Superior temporal gyrus (tissue), 1 donor: ENCODE results near the gene ARHGEF7.

Experiments
- DNase-seq: peaks from one replicate; pipeline ENCODE4 v3.0.0-alpha.2; 2016; ENCODE audit errors: extremely low spot score

Gene ARHGEF7

DNA sequence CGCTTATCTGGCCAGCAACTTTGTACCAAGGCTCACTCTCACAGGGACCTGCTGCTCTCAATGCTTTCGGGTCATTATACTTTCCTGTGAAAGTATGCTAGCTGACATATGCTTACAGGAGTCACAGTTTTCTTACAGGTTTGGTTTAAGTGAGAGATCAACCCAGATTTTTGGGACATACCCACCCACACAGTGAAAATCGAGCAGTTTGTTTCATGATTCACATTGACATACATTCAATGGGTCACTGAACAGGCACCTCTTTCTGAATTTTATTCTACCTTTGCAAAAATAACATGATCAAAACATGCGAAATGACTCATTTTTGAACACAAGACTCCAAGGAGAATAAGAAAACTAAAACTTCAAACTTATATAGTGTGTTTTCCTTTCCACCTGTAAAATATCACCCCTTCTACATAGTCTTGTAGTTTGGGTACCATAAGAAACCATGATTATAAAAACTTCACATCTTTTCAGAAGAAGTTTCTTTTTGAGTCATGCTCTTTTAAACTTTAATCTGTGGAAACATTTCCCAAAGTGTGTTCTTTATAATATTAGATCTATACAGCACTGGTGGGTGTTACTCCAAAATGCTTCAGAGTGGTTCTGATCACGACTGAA, 161.0 kb downstream of the ARHGEF7 start:
- DNase-seq = peak; percentile 14

DNA sequence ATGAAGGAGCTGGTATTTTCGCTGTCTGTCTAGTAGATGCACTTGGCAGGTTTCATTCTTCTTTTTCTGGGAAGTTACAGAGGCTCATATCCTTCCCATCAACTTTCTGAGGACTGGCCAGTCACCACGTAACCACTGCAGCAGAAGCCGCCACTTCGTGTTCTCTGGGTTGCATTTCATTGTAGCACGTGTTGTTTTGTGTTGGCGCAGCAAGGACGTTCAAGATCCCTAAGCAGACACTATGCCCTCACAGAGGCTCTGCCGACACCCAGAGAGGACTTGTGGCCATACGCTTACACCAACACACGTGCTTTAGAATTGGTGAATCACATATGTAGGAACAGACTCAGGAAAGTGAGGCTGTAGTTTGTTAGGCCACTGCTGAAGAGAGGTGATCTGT, 163.1 kb downstream of the ARHGEF7 start:
- no peak for DNase-seq

DNA sequence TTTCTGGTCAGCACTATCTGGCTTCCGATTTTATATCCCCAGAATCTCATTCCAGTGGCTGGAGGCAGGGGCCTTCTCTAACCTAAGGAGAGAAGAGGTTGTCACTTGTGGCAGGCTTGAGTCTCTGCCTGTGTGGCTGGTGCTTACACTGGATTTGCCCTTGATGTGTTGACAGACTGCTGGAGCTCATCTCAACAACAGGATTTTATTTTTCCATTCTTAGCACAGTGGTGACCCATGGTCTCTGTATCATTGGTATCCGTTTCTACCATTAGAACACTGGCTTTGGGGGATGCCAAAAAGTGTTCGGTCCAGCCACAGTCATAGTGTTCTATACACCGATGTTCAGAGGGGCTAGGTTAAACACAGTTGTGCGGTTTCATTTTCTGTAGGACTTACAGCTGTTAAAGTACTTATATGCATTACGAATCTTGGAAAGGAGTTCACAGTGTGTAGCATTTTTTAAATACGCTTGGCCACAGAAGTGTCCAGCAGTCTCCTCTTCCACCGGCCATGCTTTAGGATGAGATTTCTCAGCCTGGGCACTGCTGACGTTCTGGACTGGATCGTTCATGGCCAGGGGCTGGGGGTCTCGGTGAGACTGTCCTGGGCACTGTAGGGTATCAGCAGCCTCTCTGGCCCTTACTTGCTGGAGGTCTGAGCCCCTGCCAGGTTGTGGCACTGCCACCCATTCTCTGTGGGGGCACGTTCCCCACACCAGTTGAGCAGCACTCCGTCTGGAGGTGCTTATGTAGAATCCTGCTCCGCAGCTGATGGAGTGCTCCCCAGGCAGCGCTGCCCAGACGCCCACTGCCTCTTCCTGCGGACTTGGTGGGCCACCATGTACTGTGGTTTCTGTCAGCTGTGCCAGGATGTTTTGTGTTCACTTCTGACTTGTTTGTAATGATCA, 163.9 kb downstream of the ARHGEF7 start:
- DNase-seq = no peak

DNA sequence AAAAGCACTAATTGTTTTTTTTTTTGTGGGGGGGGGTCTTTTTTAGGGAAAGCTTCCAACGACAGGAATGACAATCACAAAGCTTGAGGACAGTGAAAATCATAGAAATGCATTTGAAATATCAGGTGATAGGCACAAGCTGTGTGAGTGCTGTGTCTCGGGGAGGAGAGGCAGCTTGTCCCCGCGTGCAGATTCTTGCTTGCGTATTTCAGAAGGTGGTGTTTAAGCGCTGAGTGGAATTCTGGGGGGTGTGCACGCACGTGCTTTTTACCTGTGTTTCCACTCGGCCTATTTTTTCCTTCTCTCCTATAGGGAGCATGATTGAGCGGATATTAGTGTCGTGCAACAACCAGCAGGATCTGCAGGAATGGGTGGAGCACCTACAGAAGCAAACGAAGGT, 165.1 kb downstream of the ARHGEF7 start:
- no peak for DNase-seq

DNA sequence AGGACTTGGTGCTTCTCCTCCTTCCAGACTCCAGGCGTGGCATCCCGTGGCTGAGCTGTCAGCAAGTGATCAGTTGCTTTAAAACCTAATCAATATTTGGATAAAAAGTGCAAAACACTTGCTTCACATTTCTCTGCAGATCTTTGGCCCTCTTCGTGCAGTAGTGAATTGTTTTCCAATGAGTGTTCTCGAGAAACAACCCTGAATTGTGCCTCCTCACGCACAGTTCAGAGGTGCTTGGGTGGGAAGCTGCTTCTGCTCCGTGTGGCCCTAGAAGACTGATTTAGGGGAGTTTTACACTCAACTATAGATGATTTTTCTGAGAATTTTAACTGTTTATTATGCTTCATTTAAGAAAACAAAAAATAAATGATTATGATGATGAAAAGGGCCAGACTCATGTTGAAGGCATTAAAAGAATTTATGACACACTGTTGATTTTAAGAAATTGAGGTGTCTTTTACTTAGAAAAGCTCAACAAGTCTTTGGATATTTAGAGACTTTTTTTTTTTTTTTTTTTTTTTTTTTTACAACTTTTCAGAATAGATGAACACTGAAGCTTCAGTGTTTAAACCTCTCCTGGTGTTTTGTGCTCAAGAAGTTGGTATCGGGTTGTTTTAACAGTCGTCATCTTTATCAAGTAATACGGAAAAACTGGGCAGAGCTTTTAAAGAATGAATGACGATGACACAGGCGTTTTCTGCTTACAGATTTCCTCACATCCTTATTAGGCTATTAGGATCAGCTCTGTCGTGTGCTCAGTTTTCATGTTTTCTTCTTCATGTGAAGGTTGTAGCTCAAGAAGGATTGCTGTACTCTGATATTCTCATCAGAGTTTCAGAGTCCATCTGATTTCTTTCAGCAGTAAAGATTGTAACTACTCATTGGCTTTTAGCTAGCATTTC, 165.8 kb downstream of the ARHGEF7 start:
- DNase-seq = peak; percentile 27

DNA sequence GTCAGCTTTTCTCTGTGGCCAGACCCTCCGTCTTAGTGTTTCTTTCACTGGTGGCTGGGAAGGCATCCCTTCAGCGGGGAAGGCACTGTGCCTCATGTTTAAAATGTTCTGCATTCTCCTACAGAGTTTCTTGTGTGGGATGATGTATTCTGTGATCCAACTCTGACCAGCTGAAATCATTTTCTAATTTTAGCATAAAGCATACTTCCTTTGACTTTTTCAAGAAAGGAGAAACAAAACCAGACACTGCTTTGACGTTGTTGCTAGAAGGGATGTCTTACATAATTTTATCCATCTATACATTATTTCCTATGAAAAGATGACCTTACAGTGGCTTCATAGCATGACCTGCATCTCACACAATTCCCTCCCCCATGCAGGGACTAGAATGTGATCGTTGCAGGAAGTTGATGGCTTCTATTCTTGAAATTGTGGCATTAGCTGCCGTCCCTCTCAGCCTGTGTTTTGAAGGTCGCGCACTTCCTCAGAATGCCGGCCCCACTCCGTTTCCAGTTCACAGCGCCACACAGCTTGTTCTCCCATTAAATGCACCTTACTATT, 166.7 kb downstream of the ARHGEF7 start:
- peak; percentile 74 for DNase-seq

DNA sequence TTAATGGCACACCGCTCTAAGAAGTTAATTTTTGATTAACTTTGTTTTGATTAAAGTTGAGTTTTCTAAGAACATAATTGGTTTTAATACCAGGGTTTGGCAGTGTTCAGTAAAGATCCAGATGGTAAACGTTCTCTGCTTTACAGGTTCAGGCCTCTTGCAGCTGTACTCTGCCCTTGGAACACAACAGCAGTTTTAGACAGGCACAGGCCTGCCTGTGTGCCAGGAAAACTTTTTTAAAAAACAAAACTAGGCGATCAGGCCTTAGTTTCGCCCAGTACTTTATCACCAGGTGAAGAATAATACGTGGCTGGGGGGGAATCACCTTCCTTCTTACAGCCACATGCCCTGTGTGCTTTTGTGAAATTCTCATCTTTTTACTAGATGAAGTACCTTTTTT, 167.3 kb downstream of the ARHGEF7 start:
- DNase-seq = no peak

DNA sequence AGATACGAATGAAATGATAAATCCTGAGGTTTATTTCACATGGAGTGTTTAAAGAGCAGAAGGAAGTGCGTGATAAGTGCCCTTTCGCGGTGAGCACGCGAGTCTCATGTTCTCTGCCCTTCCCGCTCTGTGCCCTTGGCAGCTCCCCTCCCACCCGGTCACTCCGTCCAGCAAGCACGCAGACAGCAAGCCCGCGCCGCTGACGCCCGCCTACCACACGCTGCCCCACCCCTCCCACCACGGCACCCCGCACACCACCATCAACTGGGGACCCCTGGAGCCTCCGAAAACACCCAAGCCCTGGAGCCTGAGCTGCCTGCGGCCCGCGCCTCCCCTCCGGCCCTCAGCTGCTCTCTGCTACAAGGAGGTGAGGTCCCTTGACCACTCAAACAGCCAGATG, 167.9 kb downstream of the ARHGEF7 start:
- DNase-seq = no peak

DNA sequence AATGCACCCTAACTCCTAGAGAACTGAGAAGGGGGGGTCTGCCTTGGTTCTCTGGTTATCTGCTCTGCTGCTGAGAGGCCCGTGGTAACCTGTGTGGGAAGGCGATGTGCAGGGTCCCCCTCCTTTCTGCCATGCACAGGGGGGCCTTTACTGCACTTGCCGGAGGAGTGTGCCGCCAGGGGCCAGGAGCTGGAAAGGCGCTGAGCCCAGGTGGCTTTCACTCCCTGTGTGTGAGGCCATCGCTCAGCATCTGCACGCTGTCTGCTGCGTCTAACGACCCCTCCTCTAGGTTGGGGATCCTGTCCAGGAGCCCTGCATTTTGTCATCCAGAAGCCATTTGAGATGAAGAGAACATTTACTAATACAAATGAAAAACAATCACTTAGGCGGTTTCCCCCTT, 168.3 kb downstream of the ARHGEF7 start:
- DNase-seq = no peak

DNA sequence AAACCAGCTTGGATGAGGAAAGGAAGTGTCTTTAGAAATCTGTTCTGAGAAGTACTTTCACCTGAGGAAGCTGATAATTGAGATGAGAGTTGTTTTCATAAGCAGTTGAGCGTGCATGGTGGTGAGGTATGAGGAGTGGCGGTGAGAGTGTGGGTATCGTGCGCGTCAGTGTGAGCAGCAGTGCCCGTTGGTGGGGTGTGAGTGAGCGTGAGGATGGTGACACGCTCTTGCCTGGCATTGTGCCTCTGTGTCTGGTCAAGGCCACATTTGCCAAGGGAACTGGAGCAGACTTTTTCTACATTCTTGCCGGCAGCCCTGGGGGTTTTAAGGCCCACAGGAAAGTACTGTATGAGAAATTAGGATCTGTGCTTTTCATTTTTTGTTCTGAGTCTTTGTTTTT, 168.9 kb downstream of the ARHGEF7 start:
- no peak for DNase-seq

DNA sequence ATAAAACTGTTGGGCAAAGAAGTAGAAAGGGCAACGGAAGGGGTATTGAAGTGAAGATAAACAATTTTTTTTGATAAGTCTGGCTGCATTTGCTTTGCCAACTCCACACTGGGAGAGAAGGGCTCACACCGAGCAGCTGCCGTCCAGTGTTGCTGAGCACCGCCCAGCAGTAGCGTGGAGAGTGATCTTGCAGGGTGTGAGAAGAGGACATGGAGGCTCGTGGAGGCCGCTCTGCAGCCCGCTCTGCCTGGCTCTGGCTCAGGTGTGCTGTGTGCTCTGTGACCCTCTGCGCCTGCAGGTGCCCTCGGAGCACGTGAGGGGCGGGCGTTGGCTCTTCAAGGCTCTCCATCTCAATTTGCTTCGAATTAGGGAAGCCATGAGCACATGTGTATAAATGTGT, 169.5 kb downstream of the ARHGEF7 start:
- DNase-seq = no peak

DNA sequence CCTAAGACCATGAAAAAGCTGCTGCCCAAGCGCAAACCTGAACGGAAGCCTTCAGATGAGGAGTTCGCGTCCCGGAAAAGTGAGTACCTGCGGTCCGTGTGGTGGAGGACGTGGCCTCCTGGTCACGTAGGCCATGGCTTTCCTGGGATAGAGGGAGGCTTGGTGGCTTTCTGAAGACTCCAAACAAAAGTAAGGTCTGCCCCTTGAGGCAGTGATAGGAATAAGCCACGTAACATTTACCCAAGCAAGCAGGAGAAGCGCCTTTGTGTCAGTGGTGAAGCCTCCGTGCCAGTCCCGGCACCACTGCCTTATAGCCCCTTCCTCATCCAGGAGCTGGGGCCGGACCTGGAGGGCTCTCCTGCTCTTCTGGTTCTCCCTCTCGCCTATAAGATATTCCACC, 171.1 kb downstream of the ARHGEF7 start:
- DNase-seq = no peak

DNA sequence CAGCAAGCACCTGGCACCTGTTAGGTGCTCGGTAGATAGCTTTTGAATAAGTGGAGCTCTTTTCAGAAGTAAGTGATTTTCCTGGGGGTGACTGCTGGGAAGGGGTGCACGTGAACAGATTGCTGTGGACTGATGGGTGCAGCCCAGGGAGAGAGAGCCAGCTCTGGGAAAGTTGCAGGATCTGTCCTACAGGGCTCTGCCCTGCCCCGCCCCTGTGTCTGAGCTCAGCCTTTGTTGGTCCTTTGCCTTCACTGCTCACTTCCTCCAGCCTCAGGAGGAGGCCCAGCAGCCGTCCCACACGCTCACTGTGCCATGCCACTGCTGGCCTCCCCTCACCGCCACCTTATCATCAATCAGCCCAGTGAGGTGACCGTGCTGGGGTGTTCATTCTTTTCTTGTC, 171.6 kb downstream of the ARHGEF7 start:
- no peak for DNase-seq

DNA sequence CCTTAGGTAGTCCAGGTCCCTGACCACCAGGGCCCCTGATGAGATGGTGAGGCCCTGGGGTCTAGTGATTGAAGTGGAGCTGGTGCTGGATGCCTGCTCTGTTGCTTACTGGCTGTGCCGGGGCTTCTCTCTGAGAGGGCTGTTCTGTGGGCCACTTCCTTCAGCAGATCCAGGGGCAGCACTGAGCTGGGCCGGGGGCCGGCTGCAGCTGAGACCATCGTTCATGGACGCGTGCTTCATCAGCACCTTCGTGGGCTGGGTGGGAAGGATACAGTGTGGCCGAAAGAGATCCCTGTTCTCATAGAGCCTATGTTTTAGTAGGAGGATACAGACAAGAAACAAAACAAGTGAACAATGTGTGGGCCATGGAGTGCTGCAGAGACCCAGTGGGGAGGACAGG, 172.1 kb downstream of the ARHGEF7 start:
- no peak for DNase-seq

DNA sequence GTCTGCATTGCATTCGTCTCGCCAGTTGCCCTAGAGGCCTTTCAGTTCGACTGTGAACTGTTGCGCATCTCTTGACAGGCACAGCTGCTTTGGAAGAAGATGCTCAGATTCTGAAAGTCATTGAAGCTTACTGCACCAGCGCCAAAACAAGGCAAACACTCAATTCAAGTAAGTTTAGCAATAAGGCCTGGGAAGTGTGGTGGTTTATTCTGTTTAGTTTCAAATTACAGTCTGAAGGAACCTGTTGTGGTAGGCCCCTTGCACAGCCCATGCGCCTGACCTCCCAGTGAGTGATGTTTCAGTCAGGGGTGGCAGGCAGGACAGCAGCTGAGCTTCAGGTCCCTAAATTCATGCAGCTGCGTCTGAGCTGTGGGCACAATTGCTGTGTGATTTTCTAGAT, 173.2 kb downstream of the ARHGEF7 start:
- no peak for DNase-seq

DNA sequence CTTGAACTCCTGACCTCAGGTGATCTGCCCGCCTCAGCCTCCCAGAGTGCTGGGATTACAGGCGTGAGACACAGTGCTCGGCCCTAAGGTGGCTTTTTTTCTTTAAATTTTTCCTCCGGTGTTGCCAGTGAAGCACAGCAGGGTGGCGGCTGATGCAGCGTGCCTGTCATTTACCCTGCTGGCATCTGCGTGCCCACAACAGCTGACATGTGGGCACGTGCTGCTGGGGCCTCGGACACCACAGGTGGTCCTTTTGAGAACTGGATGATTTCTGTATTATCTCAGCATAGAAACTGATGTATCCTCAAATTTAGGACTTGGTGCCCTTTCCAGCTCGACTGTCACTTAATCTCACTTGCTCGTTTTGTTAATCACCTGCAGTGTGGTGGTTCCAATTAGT, 174.1 kb downstream of the ARHGEF7 start:
- DNase-seq = no peak

DNA sequence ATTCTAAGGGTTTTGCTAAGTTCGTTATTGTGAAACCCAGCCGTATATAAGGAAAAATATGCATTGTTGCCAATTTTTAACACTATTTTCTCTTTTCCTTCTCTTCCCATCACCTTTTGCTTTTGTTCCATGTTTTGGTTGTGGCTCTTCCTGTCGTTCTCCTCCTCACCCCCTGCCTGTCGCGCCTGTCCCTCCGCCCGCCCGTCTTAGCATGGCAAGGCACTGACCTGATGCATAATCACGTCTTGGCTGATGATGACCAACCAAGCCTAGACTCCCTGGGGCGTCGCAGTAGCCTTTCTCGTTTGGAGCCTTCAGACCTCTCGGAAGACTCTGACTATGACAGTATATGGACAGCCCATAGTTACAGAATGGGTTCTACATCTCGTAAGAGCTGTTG, 176.8 kb downstream of the ARHGEF7 start:
- DNase-seq = no peak

DNA sequence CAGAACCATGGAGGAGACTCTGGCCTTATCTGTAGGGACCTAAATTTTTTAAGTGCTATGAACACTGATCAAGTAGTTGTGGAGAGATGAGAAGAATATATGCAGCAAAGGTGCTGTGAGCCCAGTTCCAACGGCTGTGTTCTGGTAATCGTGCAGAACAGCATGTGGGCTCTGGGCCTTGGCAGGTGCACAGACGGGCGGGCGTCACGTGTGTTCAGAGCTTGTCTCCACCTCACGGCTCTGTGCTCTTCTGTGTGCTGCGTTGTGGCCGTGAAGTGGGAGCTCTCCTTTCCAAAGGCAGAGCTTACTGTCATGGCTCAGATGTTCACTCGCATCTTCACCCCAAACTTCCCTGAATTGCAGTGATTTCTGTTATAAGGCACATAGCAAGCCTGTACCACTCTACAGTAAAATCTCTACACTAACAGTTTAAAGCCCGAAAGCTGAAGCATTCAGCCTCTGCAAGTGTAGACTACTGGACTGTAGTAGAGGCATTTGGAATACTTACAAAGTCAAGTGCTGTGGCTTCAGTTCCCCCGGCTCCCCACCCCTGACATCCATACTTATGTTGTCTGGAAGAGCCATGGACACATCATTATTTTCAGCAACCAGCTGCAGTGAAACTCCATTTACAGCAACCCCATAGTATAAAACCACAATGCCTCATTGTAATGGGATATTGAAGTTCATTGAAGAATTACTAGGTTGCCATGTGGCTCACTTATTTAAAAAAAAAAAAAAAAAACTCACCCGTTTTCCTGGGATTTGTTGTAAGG, 177.8 kb downstream of the ARHGEF7 start:
- peak; percentile 41 for DNase-seq

DNA sequence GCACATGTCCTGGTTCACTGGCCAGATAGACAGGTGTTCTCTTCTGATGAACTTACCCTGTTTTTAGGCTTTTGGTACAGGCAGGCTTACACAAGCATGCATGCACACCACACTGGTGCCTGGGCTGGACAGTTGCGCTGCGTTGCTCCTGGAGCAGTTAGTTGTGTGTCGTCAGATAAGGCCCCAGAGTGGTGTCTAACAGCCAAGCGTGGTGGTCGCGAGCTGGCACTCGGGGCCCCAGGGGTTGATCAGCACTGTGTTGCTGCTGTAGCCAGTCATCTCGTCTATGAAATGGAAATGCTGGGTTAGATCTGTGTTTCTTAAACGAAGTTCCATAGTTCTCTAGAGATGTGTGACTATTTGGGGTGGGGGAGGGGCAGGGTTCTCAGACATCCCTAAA, 180.8 kb downstream of the ARHGEF7 start:
- DNase-seq = no peak

DNA sequence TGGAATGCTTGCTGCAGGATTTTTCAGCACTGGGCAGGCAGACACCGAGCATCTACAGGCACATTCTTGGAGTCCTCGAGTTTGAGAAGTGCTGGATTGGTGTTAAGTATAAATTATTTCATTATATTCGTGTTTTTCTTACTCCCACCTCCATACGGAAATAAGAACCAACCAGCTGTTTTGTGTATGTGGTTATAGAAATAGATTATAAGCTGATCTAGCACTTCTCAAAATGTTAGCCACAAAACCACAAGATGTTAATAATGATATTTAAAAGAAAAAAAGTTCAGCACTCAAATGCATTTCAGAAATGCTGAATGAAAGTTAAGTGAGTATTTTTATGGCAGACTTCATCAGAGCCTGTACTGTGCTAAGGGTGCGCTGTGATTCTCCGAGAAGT, 181.3 kb downstream of the ARHGEF7 start:
- DNase-seq = no peak
